Measurements from ENCODE around the gene RCL1.

Gene RCL1

GRCh38 chr9:4857163-4857810, 64.5 kb downstream of the RCL1 start:
- no peak for FAIRE-seq
- no peak for DNase-seq (ENCODE audit: insufficient read length, low spot score)
- TF ChIP-seq, protein P1, sequence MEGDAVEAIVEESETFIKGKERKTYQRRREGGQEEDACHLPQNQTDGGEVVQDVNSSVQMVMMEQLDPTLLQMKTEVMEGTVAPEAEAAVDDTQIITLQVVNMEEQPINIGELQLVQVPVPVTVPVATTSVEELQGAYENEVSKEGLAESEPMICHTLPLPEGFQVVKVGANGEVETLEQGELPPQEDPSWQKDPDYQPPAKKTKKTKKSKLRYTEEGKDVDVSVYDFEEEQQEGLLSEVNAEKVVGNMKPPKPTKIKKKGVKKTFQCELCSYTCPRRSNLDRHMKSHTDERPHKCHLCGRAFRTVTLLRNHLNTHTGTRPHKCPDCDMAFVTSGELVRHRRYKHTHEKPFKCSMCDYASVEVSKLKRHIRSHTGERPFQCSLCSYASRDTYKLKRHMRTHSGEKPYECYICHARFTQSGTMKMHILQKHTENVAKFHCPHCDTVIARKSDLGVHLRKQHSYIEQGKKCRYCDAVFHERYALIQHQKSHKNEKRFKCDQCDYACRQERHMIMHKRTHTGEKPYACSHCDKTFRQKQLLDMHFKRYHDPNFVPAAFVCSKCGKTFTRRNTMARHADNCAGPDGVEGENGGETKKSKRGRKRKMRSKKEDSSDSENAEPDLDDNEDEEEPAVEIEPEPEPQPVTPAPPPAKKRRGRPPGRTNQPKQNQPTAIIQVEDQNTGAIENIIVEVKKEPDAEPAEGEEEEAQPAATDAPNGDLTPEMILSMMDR (IDR thresholded peaks at IDR 0.05; ENCODE audit: insufficient read depth, missing control alignments) = no peak

DNA sequence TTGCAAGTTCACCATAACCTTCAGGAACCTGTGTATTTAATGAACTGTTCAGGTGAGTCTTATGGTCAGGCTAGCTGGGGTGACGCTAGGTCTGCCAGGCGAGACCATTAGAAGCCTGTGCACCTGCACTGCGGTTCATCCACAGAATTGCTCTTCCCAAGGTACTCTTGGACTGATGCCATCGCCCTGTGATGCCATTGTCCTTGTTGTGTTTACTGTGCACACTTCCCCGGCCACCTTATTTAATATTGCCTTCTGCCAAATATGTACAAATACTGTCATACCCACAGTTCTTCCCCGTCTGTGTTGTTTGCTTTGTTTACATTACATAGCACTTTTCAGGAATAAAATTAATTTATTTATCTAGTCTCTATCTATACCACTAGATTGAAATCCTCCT, 66.3 kb downstream of the RCL1 start:
- FAIRE-seq (no peak), DNase-seq (ENCODE audit: insufficient read length, low spot score) (no peak)
- TF ChIP-seq, protein P1 (IDR thresholded peaks at IDR 0.05; ENCODE audit: insufficient read depth, missing control alignments) = no peak

- FAIRE-seq (no peak), DNase-seq (ENCODE audit: insufficient read length, low spot score) (no peak)
- TF ChIP-seq, protein P1 (IDR thresholded peaks at IDR 0.05; ENCODE audit: insufficient read depth, missing control alignments) = no peak
Measured at GRCh38 chr9:4860383-4860782, 67.6 kb downstream of the RCL1 start.

DNA sequence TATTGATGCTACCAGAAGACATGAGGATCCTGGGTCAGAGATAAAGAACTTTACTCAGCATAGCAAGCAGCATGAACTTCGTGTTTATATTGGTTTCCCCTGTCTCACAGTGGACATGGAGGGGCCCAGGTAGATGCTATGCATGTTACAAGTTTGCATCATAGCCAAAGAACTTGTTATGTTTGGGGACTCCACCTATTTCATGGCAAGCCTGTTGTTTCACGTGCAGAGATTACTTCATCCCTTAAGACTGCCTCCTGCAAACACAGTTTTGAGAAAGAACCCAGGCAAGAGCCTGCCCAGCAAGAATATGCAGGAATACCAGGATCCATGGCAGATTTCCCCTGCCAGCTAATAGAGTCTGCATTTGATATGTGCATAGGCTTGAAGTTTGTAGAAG, 68.4 kb downstream of the RCL1 start:
- TF ChIP-seq, protein P1 (IDR thresholded peaks at IDR 0.05; ENCODE audit: insufficient read depth, missing control alignments) = no peak
- no peak for FAIRE-seq
- no peak for DNase-seq (ENCODE audit: insufficient read length, low spot score)

DNA sequence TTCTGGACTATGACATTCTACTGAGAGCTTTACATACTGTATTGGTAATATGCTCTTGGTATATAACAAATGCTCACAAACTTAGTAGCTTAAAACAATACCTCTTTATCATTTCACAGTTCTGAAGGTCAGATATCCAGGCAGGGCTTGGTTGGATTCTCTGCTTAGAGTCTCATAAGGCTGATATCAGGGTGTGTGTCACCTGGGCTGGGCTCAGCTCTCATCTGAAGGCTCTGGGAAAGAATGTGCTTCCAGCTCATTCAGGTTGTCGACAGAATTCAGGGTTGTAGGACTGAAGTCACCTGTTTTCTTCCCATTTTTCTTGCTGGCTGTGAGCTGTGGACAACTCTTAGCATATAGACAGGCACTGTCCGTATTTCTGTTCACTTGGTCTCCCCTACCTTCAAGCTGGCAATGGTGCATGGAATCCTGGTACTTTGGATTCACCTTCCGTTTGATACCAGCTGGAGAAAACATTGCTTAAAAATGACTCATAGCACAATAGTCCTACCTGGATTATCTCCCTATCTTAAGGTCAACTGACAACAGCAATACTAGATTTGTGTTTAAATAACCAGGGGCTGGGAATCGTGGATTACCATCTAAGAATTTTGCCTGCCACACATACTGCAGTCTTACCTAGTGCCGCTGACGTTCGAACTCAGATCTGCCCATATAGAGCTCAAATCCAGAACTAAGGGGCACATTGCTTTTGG, 69.2 kb downstream of the RCL1 start:
- DNase-seq (ENCODE audit: insufficient read length, low spot score) (no peak), FAIRE-seq (no peak)
- TF ChIP-seq, protein P1 (IDR thresholded peaks at IDR 0.05; ENCODE audit: insufficient read depth, missing control alignments) = no peak

DNA sequence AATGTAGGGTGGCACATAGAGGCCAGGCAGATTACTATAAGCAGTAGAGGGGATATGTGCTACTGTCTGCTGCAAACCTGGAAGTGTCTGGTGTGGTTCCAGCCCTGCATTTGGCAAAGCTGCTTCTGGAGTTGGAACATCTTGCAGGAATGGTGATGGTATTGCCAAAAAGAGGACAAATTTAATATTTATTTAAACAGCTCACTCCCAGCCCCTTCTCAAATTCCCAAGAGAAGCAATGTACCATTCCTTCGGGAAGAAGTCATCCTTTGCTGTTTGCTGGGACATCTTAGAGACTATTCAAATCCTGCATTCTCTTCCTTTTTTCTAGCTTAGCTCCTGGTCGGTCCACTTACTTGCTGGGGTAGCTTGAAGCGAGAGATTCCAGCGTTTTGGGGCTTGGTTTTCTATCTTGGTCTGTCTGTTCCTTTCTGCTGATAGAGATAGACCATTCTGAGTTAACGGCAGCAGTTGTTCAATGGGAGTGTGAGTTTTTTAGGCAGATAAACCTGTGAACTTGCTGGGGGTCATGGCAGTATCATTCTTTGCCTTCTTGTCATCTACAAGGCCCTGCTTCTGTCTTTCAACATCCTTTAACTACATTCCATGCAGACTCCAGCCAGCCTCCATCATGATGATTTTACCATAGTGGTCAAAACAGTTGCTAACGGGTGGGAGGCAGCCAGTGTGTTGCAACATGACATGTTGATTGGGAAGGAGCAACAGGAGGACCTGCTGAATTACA, 69.9 kb downstream of the RCL1 start:
- DNase-seq (ENCODE audit: insufficient read length, low spot score) (no peak), FAIRE-seq (no peak)
- TF ChIP-seq, protein P1 (IDR thresholded peaks at IDR 0.05; ENCODE audit: insufficient read depth, missing control alignments) = no peak

Measured in D721Med (cell line).